ENCODE results near the gene FEN1. TPM values are rescaled to one million over a fixed set of nuclear protein-coding genes. Genes with fewer than 3 reads are reported as not detected.
A peak's percentile ranks its signal among the peaks of the same experiment; 100 is the strongest.

The FEN1 gene, protein sequence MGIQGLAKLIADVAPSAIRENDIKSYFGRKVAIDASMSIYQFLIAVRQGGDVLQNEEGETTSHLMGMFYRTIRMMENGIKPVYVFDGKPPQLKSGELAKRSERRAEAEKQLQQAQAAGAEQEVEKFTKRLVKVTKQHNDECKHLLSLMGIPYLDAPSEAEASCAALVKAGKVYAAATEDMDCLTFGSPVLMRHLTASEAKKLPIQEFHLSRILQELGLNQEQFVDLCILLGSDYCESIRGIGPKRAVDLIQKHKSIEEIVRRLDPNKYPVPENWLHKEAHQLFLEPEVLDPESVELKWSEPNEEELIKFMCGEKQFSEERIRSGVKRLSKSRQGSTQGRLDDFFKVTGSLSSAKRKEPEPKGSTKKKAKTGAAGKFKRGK
- 100 to 1,000 TPM in 1 of 3 donors, 10 to 100 TPM in 2; 92.8 to 108 (median 94.2) TPM for total RNA-seq

DNA sequence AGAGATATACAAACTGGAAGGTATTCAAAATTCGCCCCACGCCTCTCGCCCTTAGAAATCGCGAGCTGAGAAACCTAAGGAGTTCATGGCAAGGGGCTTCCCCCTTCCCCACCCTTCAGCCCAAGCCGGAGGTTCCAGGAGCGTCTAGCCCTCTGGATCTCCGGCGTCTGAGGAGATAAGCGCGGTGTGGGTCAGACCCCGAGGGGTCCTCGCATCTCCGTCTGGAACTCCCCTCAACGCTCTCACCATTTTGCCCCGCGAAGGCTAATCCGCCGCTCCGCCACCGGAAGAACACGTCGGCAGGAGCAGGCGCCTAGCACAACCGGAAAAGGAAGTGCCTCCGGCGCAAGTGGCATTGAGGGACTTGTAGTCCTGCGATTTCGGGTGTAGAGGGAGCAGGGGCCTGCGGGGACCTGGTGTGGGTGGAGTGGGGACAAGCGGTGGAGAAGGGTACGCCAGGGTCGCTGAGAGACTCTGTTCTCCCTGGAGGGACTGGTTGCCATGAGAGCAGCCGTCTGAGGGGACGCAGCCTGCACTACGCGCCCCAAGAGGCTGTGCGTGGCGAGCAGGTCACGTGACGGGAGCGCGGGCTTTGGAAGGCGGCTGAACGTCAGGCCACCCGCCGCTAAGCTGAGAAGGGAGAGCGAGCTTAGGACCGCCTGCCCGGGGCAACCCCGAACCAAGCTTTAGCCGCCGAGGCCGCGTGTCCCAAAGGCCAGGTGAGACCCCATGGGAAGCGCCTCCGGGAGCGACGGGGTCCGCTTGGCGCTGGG is at the start of gene FEN1, which contains the start of gene TMEM258:
Gene FEN1 (plus strand): TSS at position 602 of the 773 bp plus-strand sequence. CDS start 2,451 bp downstream, outside the sequence.
Gene TMEM258 (minus strand): TSS at position 290 of the 773 bp plus-strand sequence. CDS start 41 bp downstream, at position 249.
- peak; percentile 95 for ATAC-seq
- peak; percentile 75 for DNase-seq
- no peaks in the 10 kb centered on the region for H3K27me3 Mint-ChIP-seq (ENCODE audit: low read depth)
- peaks cover 26% of the 10 kb centered on the region for H3K4me1 Mint-ChIP-seq (ENCODE audit: low read depth)
- peak within 1 kb of the TSS; percentile 94 for H3K4me3 Mint-ChIP-seq
- peaks cover 34% of the 10 kb centered on the region for H3K36me3 Mint-ChIP-seq (ENCODE audit: insufficient read depth)
- no peaks in the 10 kb centered on the region for H3K9me3 Mint-ChIP-seq

DNA sequence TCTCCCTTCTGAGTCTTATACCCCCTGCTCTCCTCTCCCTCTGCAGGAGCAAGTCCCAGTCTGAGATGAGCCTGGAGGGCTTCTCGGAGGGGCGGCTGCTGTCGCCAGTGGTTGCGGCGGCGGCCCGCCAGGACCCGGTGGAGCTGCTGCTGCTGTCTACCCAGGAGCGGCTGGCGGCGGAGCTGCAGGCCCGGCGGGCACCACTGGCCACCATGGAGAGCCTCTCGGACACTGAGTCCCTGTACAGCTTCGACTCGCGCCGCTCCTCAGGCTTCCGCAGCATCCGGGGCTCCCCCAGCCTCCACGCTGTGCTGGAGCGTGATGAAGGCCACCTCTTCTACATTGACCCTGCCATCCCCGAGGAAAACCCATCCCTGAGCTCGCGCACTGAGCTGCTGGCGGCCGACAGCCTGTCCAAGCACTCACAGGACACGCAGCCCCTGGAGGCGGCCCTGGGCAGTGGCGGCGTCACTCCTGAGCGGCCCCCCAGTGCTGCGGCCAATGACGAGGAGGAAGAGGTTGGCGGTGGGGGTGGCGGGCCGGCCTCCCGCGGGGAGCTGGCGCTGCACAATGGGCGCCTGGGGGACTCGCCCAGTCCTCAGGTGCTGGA is 49.1 kb upstream of the FEN1 start:
- no peaks in the 10 kb centered on the region for H3K4me1 Mint-ChIP-seq (ENCODE audit: low read depth)
- no peaks in the 10 kb centered on the region for H3K9me3 Mint-ChIP-seq
- H3K27me3 Mint-ChIP-seq (ENCODE audit: low read depth): no peaks in the 10 kb centered on the region
- DNase-seq: no peak
- ATAC-seq: no peak
- no peak overlapping the region for H3K4me3 Mint-ChIP-seq
- no peaks in the 10 kb centered on the region for H3K36me3 Mint-ChIP-seq (ENCODE audit: insufficient read depth)

DNA sequence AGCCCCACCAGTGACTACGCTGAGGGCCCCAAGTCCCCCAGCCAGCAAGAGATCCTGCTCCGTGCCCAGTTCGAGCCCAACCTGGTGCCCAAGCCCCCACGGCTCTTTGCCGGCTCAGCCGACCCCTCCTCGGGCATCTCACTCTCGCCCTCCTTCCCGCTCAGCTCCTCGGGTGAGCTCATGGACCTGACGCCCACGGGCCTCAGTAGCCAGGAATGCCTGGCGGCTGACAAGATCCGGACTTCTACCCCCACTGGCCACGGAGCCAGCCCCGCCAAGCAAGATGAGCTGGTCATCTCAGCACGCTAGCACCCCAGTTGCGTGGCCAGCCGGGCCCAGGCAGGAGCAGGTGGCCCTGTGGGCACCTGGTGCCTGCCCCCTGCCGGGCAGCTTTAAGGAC is 48.5 kb upstream of the FEN1 start:
- no peak for ATAC-seq

DNA sequence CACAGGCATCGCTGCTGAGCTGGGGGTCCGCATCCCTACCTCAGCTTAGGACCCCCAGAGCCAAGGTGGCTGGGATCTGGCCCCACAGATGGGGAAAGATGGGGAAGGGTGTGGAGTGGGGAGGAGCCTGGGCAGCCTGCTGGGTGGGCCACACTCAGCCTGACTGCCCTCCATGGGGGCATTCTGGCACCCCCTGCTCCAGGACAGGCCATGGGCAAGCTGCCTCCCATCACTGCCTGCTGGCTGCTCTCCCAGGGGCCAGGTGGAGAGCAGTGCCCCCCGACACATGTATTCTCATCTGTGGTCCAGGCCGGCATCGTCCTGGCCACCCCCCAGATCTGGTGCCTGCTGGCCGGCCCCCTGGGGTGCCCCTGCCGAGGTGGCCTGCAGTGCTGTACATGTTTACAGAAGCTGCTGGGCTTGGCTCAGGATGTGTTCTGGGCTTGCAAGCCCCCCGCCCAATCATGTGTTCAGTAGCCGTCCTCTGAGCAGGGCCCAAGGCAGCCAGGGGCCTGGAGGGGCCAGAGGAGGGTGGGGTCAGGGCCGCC is 48.0 kb upstream of the FEN1 start:
- H3K36me3 Mint-ChIP-seq (ENCODE audit: insufficient read depth): no peaks in the 10 kb centered on the region
- H3K4me3 Mint-ChIP-seq: no peak overlapping the region
- H3K27me3 Mint-ChIP-seq (ENCODE audit: low read depth): peaks cover 9% of the 10 kb centered on the region
- DNase-seq: no peak
- H3K9me3 Mint-ChIP-seq: no peaks in the 10 kb centered on the region
- no peak for ATAC-seq
- H3K4me1 Mint-ChIP-seq (ENCODE audit: low read depth): no peaks in the 10 kb centered on the region

More for the DNA sequence above, 48.5 kb upstream of the FEN1 start:
- no peaks in the 10 kb centered on the region for H3K9me3 Mint-ChIP-seq
- peaks cover 4% of the 10 kb centered on the region for H3K27me3 Mint-ChIP-seq (ENCODE audit: low read depth)
- H3K4me1 Mint-ChIP-seq (ENCODE audit: low read depth): no peaks in the 10 kb centered on the region
- H3K36me3 Mint-ChIP-seq (ENCODE audit: insufficient read depth): no peaks in the 10 kb centered on the region
- DNase-seq: no peak
- H3K4me3 Mint-ChIP-seq: no peak overlapping the region

DNA sequence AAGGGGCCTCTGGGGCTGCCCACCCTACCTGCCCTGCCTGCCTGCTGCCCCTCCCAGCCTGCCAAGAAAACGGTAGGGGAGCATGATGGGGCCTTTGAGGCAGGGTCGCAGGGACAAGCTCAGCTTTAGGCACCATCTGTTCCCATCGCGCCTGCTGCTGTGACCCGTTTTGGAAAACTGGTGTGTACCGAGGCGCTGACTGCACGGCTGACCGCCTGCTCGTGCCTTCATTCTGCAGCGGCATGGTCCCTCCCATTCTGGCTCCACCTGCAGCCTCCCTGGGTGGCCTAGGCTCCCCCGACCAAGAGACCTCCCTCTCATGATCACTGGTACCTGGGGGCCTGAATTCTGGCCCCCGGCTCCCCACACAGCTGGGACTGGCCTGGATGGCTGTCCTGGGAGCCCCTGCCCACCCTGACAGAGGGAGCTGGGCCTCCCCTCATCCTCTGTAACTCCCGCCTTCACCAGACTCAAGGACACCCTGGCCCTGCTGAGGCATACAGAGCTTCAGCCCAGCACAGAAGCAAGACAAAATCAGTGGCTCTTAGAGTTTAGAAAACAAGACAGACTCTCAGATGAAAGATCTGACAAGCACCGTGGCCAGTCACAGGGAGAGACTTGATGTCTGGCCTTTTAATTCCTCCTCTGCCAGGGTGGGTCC is 46.8 kb upstream of the FEN1 start:
- no peak for ATAC-seq
- no peaks in the 10 kb centered on the region for H3K9me3 Mint-ChIP-seq
- H3K4me1 Mint-ChIP-seq (ENCODE audit: low read depth): no peaks in the 10 kb centered on the region
- no peak overlapping the region for H3K4me3 Mint-ChIP-seq
- H3K27me3 Mint-ChIP-seq (ENCODE audit: low read depth): peaks cover 10% of the 10 kb centered on the region
- H3K36me3 Mint-ChIP-seq (ENCODE audit: insufficient read depth): no peaks in the 10 kb centered on the region
- DNase-seq: no peak

DNA sequence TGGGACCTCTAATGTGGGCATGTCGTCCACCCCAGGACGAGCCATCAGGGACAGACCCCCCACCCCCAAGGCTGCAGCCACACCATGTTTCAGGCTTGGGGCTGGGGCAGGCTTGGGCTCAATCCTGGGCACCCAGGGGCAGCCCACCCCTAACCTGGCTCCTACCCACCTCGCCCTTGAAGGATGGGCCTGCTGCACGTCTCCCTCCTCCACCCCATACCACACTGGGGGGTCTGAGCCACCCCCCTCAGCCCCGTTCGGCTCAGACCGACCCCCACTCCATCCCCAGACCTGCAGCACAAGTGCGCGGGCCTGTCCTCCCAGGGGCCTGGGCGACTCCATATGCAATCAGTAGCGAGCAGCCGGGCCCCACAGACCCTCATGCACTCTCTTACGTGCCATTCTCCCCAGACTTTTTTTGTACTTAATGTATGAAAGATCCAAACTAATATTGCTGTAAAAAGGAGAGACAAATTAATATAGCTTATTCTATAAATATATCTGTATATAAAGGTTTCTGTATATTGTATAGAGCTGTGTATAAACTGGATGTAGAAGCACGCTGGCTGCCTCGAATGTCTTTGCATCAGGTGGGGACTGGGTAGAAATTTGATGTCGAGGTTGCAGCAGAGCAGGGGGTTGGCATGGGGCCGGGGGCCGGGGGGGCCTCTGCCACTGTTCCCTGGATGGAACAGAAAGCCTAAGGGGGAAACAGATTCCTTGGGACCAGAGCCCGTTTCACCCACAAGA is 46.1 kb upstream of the FEN1 start:
- peaks cover 17% of the 10 kb centered on the region for H3K27me3 Mint-ChIP-seq (ENCODE audit: low read depth)
- H3K9me3 Mint-ChIP-seq: no peaks in the 10 kb centered on the region
- DNase-seq: no peak
- H3K4me1 Mint-ChIP-seq (ENCODE audit: low read depth): no peaks in the 10 kb centered on the region
- no peak for ATAC-seq
- H3K36me3 Mint-ChIP-seq (ENCODE audit: insufficient read depth): no peaks in the 10 kb centered on the region
- H3K4me3 Mint-ChIP-seq: no peak overlapping the region

DNA sequence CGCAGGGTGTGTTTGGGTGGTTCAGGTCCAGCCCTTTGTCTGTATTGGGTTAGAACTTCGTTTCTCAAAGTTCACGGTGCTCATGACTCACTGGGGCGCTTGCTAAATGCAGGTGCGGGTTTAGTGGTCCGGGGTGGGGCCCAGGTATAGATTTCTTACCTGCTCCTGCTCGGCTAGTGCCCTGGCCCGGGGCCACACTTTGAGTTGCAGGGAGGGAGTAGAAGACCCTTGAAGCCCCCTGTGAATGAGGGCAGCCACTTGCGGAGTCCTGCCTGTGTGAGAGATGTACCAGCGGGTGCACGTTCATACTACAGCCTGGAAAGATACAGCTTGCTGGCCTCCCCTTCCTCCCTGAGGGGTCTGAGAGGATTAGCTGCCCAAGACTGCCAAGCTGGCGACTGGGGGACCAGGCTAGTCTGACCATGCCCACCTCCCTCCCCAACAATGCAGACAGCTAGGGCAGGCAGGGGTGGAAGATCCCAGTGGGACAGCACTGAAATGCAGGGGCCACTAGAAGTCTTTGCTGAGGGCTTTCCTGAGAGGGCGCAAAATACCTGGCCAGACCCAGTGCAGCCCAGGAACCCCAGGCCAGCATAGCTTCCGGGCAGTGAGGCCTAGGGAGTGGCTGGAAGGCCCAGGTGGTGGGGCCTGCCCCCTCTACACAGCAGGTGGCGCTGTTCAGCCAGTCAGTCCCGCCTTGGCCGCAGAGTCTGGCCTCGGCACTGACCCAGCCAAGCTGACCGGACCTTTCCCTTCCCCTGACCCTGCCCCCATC is 45.3 kb upstream of the FEN1 start:
- ATAC-seq (peak; percentile 27 to 36), DNase-seq (peak; percentile 19)
- Mint-ChIP-seq H3K4me1 (ENCODE audit: low read depth) (peaks cover 2% of the 10 kb centered on the region), H3K27me3 (ENCODE audit: low read depth) (peaks cover 22% of the 10 kb centered on the region), H3K4me3 (no peak overlapping the region), H3K9me3 (no peaks in the 10 kb centered on the region), H3K36me3 (ENCODE audit: insufficient read depth) (no peaks in the 10 kb centered on the region)

DNA sequence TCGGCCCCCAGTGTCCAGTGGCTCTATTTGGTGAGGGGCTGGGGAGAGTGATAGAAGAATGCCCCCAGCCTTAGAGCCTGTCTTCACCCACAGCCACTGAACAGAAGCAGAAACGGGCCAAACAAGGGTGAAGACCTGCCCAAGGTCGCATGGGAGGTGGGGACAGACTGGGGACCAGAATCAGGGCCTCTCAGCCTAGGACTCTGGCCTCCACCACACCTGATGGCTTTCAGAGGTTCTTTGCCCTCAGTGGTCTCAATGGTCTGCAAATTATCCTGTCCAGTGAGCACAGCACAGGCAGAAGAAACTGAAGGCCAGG is 44.8 kb upstream of the FEN1 start:
- H3K36me3 Mint-ChIP-seq (ENCODE audit: insufficient read depth): no peaks in the 10 kb centered on the region
- H3K9me3 Mint-ChIP-seq: no peaks in the 10 kb centered on the region
- H3K4me1 Mint-ChIP-seq (ENCODE audit: low read depth): peaks cover 3% of the 10 kb centered on the region
- DNase-seq (no peak), ATAC-seq (no peak)
- peaks cover 23% of the 10 kb centered on the region for H3K27me3 Mint-ChIP-seq (ENCODE audit: low read depth)
- H3K4me3 Mint-ChIP-seq: no peak overlapping the region

DNA sequence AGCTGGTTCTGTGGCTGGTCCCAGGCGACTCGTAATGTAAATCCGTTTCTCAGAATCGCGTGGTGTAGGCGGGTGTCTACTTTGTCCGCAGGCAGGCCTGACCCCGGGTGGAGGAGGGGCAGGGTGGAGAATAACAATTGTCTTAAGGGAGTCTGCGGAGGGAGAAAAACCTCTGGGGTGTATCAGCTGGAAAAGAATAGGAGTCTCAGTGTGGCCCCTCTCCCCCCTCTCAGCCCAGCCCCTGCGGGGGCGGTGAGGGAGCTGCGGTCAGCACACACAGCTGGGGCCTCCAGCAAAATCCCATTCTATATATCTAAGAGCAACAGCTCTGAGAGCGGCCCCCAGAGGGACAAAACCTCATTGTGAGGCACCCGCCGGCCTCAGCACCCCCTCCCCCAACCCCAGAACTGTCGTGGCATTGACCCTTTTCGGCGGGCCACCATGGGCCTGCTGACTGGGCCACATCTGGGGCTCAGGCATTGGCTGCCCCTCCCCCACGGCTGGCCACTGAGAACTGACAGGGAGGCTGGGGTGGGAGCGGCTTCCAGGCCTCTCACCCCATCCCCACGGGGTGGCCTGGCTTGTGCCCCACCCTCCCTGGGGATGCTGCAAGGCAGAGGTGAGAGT is 43.0 kb upstream of the FEN1 start:
- ATAC-seq: no peak
- no peaks in the 10 kb centered on the region for H3K36me3 Mint-ChIP-seq (ENCODE audit: insufficient read depth)
- no peak overlapping the region for H3K4me3 Mint-ChIP-seq
- H3K9me3 Mint-ChIP-seq: no peaks in the 10 kb centered on the region
- no peak for DNase-seq
- peaks cover 33% of the 10 kb centered on the region for H3K27me3 Mint-ChIP-seq (ENCODE audit: low read depth)
- peaks cover 5% of the 10 kb centered on the region for H3K4me1 Mint-ChIP-seq (ENCODE audit: low read depth)

DNA sequence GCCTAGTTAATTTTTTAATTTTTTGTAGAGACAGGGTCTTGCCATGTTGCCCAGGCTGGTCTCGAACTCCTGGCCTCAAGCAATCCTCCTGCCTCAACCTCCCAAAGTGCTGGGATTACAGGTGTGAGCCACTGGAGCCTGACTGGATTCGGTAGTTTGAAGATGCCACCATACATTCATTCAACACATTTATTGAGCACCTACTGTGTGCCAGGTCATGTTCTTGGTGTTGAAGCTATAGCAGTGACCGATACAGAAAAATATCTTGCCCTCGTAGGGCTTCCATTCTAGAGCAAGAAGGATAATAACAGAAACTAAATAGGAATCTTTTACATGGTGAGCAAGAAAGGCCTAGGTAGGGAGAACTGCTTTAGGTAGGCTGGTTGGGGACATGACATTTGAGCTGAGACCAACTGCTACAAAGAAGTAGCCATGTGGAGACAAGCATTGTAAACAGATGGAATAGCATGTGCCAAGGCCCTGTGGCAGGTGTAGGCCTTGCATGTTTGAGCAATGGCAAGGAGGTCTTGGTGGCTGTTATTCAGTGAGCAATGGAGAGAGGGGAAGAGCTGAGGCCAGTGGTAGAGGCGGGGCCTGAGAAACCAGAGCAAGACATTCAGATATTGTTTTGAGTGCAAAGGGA is 42.0 kb upstream of the FEN1 start:
- Mint-ChIP-seq H3K27me3 (ENCODE audit: low read depth) (peaks cover 33% of the 10 kb centered on the region), H3K4me1 (ENCODE audit: low read depth) (peaks cover 7% of the 10 kb centered on the region), H3K36me3 (ENCODE audit: insufficient read depth) (no peaks in the 10 kb centered on the region), H3K9me3 (no peaks in the 10 kb centered on the region), H3K4me3 (peak overlapping the region; percentile 38)
- ATAC-seq: no peak
- no peak for DNase-seq

DNA sequence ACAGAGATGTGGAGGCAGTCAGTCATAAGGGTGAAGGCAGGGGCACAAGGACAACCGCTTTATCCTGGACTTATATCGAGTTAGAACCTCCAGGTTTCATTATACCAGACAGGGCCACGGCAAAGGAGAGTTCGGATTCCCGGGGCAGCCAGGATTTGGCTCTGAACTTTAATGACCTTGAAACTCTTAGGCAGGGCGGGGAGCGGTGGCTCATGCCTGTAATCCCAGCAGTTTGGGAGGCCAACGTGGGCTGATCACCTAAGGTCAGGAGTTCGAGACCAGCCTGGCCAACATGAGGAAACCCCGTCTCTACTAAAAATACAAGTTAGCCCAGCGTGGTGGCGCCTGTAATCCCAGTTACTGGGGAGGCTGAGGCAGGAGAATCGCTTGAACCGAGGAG is 41.3 kb upstream of the FEN1 start:
- peaks cover 11% of the 10 kb centered on the region for H3K4me1 Mint-ChIP-seq (ENCODE audit: low read depth)
- no peaks in the 10 kb centered on the region for H3K9me3 Mint-ChIP-seq
- ATAC-seq (no peak), DNase-seq (no peak)
- peaks cover 33% of the 10 kb centered on the region for H3K27me3 Mint-ChIP-seq (ENCODE audit: low read depth)
- peak overlapping the region; percentile 38 for H3K4me3 Mint-ChIP-seq
- no peaks in the 10 kb centered on the region for H3K36me3 Mint-ChIP-seq (ENCODE audit: insufficient read depth)
